HG02885 (cell line): Measurements from ENCODE around the gene ZNF331.

Experiments
- ATAC-seq: cut with Tn5 transposase; IDR thresholded peaks from one replicate; pipeline ENCODE4 v1.9.1; 2021; ENCODE audit warnings: mild to moderate bottlenecking; ENCODE audit not compliant: unreplicated experiment, poor library complexity

ZNF331 gene

DNA sequence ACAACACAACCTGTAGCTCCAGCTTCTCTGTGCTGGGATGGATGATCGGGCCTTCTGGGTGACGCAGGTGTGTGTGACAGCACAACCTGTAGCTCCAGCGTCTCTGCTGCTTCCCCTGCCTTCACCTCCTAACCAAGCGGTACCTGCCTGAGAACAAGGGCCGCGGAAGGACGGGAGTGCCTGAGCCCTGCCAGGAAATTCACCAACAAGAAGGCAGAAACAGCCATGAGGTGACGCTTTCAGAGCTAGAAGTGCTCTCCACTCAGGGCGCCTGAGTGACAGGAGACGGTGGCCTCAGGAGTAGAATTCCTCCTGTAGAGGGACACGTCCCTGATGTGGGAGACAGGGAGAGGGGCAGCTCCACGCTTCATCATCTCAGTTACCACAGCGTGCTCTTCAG, 17.4 kb downstream of the ZNF331 start:
- ATAC-seq, result no peak

- ATAC-seq, result no peak
Observed at GRCh38 chr19:53571339-53571738, 33.4 kb downstream of the ZNF331 start.

DNA sequence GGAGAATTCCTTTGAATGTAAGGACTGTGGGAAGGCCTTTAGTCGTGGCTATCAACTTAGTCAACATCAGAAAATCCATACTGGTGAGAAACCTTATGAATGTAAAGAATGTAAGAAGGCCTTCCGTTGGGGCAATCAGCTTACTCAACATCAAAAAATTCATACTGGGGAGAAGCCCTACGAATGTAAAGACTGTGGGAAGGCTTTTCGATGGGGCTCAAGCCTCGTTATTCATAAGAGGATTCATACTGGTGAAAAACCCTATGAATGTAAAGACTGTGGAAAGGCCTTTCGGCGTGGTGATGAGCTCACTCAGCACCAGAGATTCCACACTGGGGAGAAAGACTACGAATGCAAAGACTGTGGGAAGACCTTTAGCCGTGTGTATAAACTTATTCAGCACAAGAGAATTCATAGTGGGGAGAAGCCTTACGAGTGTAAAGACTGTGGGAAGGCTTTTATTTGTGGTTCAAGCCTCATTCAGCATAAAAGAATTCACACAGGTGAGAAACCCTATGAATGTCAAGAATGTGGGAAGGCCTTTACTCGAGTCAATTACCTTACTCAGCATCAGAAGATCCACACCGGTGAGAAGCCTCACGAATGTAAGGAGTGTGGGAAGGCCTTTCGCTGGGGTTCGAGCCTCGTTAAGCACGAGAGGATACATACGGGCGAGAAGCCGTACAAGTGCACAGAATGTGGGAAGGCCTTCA, 39.2 kb downstream of the ZNF331 start:
- ATAC-seq, result no peak

GRCh38 chr19:53577968-53578367, 40.0 kb downstream of the ZNF331 start:
- ATAC-seq, result no peak

DNA sequence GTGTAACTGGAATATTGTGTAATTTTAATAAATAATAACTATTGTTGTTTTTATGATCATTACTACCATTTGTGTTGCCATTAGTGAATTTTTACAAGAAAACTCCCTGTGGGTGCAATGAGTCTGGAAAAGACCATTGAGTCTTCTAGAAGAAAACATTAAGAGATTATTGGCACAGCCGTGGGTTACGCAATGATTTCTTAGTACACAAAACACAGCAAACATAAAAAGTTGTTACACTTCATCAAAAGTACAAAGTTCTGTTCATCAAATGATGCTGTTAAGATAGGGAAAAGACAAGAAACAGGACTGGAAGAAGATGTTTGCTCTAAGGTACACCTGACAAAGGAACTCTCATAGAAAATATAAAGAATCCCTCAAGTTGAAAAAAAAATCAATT, 41.6 kb downstream of the ZNF331 start:
- no peak for ATAC-seq

- no peak for ATAC-seq
Observed at GRCh38 chr19:53580871-53581835, 43.2 kb downstream of the ZNF331 start.

GRCh38 chr19:53581871-53582279, 43.9 kb downstream of the ZNF331 start:
- no peak for ATAC-seq

GRCh38 chr19:53583181-53583580, 45.2 kb downstream of the ZNF331 start:
- no peak for ATAC-seq

- no peak for ATAC-seq
Observed at GRCh38 chr19:53586277-53586691, 48.3 kb downstream of the ZNF331 start.

DNA sequence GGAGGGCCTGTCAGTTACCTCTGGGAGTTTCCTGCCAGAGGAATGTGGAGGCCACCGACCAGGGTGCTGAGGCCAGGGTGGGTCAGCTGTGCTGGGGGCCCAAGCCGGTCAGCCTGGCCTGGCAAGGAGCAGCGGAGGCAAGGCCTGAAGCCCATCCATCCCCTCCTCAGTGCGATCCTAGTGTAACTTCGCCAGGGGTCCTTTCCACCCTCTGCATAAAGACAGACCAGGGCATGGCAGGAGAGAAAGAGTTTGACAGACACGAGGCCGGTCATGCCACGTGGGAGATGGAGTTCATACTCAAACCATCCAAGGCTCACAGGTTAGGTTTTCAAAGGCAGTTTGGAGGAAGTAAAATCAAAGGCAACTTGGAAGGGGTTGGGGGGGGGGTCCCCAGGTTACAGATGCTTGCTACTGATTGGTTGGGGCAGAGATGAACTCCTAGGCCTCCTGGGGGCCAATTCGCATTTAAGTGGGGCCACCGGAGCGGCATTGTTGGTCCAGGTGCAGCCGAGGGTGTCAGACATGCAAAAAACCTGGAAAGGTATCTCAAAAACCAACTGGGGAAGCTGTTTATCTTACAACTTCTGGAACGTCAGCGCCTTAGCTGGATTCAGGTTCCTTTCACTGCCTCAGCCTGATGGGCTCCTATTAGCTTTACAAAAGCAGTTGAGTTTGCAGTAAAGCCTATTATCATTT, 57.0 kb downstream of the ZNF331 start:
- no peak for ATAC-seq

DNA sequence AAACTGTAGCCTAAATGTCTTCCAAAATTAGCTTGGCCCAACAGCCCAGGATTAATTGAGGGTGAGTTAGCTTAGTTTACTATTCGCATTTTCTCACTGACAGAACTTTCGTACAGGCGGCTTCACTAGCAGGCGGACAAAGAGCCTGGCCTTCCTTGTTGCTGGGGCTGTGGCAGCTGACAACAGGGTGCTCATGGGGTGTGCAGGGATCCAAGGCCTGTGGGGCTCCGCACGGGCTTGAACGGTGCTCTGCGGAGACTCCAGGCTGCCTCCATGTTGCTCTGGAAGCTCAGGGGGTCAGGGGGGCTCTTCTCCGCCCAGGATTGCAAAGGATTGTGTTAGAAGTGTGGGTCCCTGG, 57.5 kb downstream of the ZNF331 start:
- no peak for ATAC-seq

DNA sequence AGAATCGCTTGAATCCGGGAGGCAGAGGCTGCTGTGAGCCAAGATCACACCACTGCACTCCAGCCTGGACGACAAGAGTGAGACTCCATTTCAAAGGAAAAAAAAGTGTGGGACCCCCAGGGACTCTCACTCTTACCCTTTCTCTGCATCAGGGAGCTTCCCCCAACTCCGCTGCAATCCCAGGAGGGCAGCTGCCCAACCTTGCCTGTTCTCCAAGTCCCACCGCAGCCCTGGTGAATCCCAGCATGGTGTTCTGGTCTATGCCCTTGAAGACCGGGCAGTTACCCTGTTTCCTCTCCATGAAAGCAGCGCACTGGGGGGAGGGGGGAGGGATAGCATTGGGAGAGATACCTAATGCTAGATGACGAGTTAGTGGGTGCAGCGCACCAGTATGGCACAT, 58.1 kb downstream of the ZNF331 start:
- ATAC-seq, result no peak

DNA sequence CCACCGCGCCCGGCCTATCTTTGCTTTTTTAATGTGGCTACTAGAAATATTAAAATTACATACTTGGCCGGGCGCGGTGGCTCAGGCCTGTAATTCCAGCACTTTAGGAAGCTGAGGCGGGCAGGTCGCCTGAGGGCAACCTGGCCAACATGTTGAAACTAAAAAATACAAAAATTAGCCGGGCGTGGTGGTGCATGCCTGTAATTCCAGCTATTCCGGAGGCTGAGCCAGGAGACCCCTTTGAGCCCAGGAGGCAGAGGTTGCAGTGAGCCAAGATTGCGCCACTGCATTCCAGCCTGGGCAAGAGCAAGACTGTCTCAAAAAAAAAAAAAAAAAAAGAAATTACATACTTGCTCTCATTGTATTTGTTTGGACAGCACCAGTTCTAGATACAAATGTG, 59.1 kb downstream of the ZNF331 start:
- no peak for ATAC-seq

DNA sequence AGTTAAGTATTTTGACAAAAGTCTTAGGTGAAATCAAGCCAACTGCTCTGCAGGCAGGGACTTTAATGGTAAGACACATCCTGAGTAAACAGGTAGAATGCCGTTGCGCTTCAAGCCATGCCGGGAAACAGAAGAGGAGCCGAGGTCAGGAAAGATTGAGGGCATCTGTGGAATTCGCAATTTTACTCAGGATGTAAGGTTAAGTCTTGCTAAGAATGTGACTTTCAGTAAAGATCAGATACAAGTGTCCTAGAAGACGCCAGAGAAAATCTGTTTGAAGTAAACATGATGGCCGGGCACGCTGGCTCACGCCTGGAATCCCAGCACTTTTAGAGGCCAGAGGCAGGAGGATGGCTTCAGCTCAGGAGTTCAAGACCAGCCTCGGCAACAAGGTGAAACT, 60.4 kb downstream of the ZNF331 start:
- no peak for ATAC-seq

DNA sequence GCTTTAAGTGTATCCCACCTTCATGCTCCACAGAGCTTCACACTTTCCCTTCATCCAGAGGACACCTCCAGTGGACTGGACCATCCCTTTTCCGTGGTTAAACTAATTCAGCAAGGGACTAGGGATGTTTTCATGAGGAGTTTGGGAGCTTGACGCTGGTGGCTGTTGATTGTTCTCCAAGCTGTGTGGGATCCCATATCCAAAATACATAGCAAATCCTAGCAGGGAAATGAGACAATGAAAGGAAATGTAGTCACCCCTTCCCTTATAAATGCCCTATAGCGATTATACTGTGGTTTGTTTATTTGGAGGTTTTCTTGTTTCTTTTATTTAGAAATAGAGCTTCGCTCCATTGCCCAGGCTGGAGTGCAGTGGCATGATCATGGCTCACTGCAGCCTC, 62.3 kb downstream of the ZNF331 start:
- ATAC-seq, result no peak

DNA sequence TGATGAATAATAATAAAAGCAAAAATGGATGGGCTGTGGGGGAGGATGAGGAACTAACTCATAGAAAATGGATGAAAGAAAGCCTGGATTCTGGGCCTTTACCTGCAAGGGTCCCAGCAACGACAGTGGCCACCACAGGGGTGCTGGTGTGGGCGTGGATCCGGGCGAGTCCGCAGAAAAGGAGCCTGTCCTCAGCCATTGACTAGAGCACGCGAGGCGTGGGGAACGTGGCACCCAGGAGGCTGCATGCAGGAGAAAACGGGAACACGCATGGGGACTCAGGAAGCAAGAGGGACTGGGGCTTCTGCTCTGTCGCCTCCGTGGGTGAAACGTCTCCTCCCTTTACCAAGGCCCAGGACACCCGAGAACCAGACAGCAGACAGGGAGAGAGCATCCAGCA, 68.1 kb downstream of the ZNF331 start:
- no peak for ATAC-seq

GRCh38 chr19:53608381-53608780, 70.4 kb downstream of the ZNF331 start:
- ATAC-seq, result no peak

DNA sequence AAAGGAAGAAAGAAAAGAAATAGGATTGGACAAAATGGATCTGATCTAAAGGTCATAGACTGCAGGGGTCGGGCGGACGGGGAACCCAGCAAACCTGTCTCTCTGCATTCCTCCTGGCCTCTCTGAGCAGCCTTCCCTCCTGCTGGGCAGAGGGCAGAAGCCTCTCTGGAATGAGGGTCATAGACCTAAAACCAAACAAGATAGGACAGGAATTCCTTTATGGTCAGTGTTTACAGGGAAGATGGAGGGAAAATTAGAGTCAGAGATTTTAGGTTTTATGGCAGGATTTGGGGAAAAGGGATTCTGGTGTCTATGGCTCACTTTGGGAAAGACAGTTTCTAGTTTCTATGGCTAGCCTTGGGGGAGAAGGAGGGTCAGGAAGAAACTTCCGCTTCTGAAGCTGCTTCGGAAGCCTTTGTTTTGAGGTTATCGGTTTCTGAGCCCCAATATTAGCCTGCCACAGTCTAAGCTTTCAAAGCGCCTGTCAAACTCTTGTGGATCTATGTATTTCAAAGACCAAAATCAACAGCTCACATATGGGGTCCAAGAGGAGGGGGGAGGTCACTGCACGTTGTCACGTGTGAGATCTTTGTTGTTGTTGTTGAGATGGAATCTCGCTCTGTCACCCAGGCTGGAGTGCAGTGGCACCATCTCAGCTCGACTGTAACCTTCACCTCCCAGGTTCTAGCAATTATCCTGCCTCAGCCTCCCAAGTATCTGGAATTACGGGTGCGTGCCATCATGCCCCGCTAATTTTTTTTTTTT, 75.0 kb downstream of the ZNF331 start:
- no peak for ATAC-seq

DNA sequence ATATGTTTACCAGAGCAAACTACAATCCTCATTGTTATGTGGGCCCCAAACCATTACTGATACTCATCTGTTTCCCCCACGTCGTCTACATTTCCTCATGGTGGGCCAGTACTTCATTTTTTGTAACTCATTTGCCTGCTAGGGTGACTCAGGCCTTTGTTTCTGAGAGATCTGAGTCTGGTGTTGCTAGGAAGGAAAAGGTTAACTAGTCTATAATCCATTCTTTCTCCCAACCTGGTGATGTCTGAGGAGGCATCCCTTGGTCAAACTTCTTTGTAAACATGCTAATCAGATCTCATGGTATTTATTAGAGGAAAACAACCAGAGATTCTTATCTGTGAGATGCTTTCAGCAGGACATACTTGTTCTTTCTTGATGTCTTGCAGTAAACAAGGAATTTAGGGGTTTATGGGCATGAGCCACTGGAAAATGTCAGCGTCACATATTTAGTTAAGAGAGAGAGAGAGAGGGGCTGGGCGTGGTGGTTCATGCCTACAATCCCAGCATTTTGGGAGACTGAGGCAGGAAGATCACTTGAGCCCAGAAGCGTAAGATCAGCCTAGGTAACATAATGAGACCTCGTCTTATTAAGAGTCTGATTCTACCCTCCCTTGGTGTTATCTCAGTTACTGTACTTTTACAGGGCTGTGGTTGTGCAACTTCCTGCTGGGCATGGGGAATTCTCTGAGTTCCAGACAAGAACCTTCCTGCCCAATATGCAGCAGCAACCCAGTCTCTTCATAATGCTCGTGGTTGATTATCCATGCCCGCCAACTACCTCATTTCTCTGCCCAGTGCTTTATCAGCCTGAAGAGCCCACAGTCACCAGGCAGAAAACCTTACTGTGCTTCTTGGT, 84.2 kb downstream of the ZNF331 start:
- no peak for ATAC-seq
